H1 (cell line): Measurements from ENCODE around the gene STIMATE. TPM values are rescaled to one million over a fixed set of nuclear protein-coding genes. Genes with fewer than 3 reads are reported as not detected.

Source experiments
- CTCF ChIA-PET: fragments of 300-600 bp; sonication (Branson Sonifier 250); formaldehyde crosslinking; loops from one replicate; lab custom pipeline; 2021; ENCODE audit not compliant: partially characterized antibody; lab: Charles Lee
- POLR2A ChIA-PET: fragments of 300-600 bp; sonication (Branson Sonifier 250); formaldehyde crosslinking; loops from one replicate; lab custom pipeline; 2021; ENCODE audit warnings: inconsistent platforms; ENCODE audit not compliant: partially characterized antibody; lab: Charles Lee
- DNase-seq, 2 experiments: peaks; one replicate each; pipeline versions ENCODE4 v3.0.0 to v3.0.0-alpha.2; 2010 to 2022; ENCODE audit warnings: low spot score in 2 of 2, low read depth in 1 of 2, mixed read lengths in 1 of 2
- FAIRE-seq: peaks from 2 replicates; lab custom pipeline; 2011; peaks lifted over from hg19 to GRCh38; lab: Jason Lieb, UNC
- H2AFZ ChIP-seq: 2 replicates; pipeline ENCODE4 v1.8.1; 2012; ENCODE audit warnings: low read length, inconsistent platforms
- H2AK5ac ChIP-seq: 2 replicates; pipeline ENCODE4 v1.6.1; 2013; ENCODE audit warnings: low read depth, low read length
- H2BK120ac ChIP-seq: replicated peaks from 2 replicates; pipeline ENCODE3; 2013; ENCODE audit warnings: low read depth, low read length, inconsistent platforms
- H2BK12ac ChIP-seq: 2 replicates; pipeline ENCODE4 v1.6.1; 2013; ENCODE audit warnings: low read depth, low read length
- H2BK15ac ChIP-seq: 2 replicates; pipeline ENCODE4 v1.6.1; 2013; ENCODE audit warnings: low read length
- H2BK20ac ChIP-seq: 2 replicates; pipeline ENCODE4 v1.6.1; 2013; ENCODE audit warnings: low read length
- H2BK5ac ChIP-seq: 2 replicates; pipeline ENCODE4 v1.6.1; 2013; ENCODE audit warnings: low read depth, low read length
- H3K14ac ChIP-seq: 2 replicates; pipeline ENCODE4 v1.6.1; 2013; ENCODE audit warnings: inconsistent platforms; ENCODE audit not compliant: insufficient read length
- H3K18ac ChIP-seq: 2 replicates; pipeline ENCODE4 v1.6.1; 2013; ENCODE audit warnings: low read length; ENCODE audit errors: extremely low read depth
- H3K23ac ChIP-seq: 2 replicates; pipeline ENCODE4 v1.6.1; 2013; ENCODE audit warnings: inconsistent platforms; ENCODE audit not compliant: insufficient read length
- H3K23me2 ChIP-seq: 2 replicates; pipeline ENCODE4 v1.6.1; 2013; ENCODE audit warnings: low read depth, low read length
- H3K27ac ChIP-seq: 2 replicates; pipeline ENCODE4 v1.6.1; 2011; ENCODE audit warnings: low read depth, low read length, inconsistent platforms
- H3K27me3 ChIP-seq, 4 experiments: replicated peaks in 1 of 4; 1 replicate in 1 of 4; 2 replicates in 3 of 4; pipeline versions ENCODE4 v1.6.1 to v1.8.1; 2011 to 2013; ENCODE audit warnings: low read length in 3 of 4, mild to moderate bottlenecking in 3 of 4, inconsistent platforms in 2 of 4, mixed read lengths in 2 of 4, moderate library complexity in 1 of 4; ENCODE audit not compliant: control insufficient read depth in 3 of 4, insufficient read depth in 3 of 4; ENCODE audit errors: extremely low read depth in 1 of 4
- H3K36me3 ChIP-seq, 4 experiments: 2 replicates each; pipeline versions ENCODE4 v1.6.1 to v1.8.1; 2011 to 2013; ENCODE audit warnings: mild to moderate bottlenecking in 4 of 4, low read length in 3 of 4, moderate library complexity in 2 of 4, control low read depth in 1 of 4, inconsistent platforms in 1 of 4; ENCODE audit not compliant: insufficient read depth in 4 of 4, control insufficient read depth in 2 of 4
- H3K4ac ChIP-seq: replicated peaks from 2 replicates; pipeline ENCODE3; 2013; ENCODE audit warnings: low read length, low read depth, mixed read lengths, inconsistent platforms; ENCODE audit not compliant: insufficient read length
- H3K4me1 ChIP-seq, 4 experiments: replicated peaks in 1 of 4; 1 replicate in 1 of 4; 2 replicates in 3 of 4; pipeline versions ENCODE4 v1.6.1 to v1.8.1; 2011 to 2013; ENCODE audit warnings: low read length in 3 of 4, inconsistent platforms in 2 of 4, mixed read lengths in 1 of 4; ENCODE audit not compliant: insufficient read depth in 4 of 4, control insufficient read depth in 3 of 4
- H3K4me2 ChIP-seq, 2 experiments: 2 replicates each; pipeline versions ENCODE4 v1.6.1 to v1.8.1; 2011 to 2013; ENCODE audit warnings: low read depth in 2 of 2, low read length in 2 of 2, control low read depth in 1 of 2, inconsistent platforms in 1 of 2, mild to moderate bottlenecking in 1 of 2; ENCODE audit not compliant: insufficient read depth in 1 of 2
- H3K4me3 ChIP-seq, 4 experiments: fragments of 200-600, 300-600 bp in 1 of 4; sonication (generic), shearing (Covaris generic), sonication (Bioruptor Twin) in 1 of 4; 2 replicates each; pipeline versions ENCODE4 v1.5.1 to v1.8.1; 2011 to 2016; ENCODE audit warnings: low read length in 4 of 4, low read depth in 3 of 4, control low read depth in 2 of 4, inconsistent platforms in 2 of 4, mild to moderate bottlenecking in 2 of 4, mixed read lengths in 1 of 4, moderate library complexity in 1 of 4; ENCODE audit not compliant: insufficient read depth in 2 of 4; ENCODE audit errors: extremely low read depth in 1 of 4
- H3K56ac ChIP-seq: replicated peaks from 2 replicates; pipeline ENCODE3; 2013; ENCODE audit warnings: low read depth, mild to moderate bottlenecking, mixed read lengths, low read length, inconsistent platforms; ENCODE audit not compliant: insufficient read length
- H3K79me1 ChIP-seq: 2 replicates; pipeline ENCODE4 v1.6.1; 2013; ENCODE audit warnings: low read depth, low read length, control low read depth
- H3K79me2 ChIP-seq, 2 experiments: 2 replicates each; pipeline versions ENCODE4 v1.6.1 to v1.8.1; 2012 to 2013; ENCODE audit warnings: low read length in 2 of 2, mild to moderate bottlenecking in 2 of 2, inconsistent platforms in 1 of 2; ENCODE audit not compliant: insufficient read depth in 2 of 2, control insufficient read depth in 1 of 2
- H3K9ac ChIP-seq, 4 experiments: replicated peaks in 1 of 4; 1 replicate in 1 of 4; 2 replicates in 3 of 4; pipeline versions ENCODE4 v1.6.1 to v1.8.1; 2011 to 2013; ENCODE audit warnings: low read depth in 3 of 4, low read length in 3 of 4, control low read depth in 2 of 4, mild to moderate bottlenecking in 2 of 4, moderate library complexity in 2 of 4, inconsistent platforms in 1 of 4; ENCODE audit errors: extremely low read depth in 1 of 4
- H3K9me3 ChIP-seq, 2 experiments: 2 replicates each; pipeline versions ENCODE4 v1.6.1 to v1.8.1; 2012 to 2013; ENCODE audit warnings: mild to moderate bottlenecking in 2 of 2, moderate library complexity in 2 of 2, control low read depth in 1 of 2, inconsistent platforms in 1 of 2, low read depth in 1 of 2, low read length in 1 of 2, mixed read lengths in 1 of 2; ENCODE audit not compliant: insufficient read depth in 2 of 2
- H4K20me1 ChIP-seq, 2 experiments: replicated peaks in 1 of 2; 2 replicates each; pipeline versions ENCODE3 to v1.8.1; 2011 to 2013; ENCODE audit warnings: inconsistent platforms in 2 of 2, low read length in 2 of 2, mild to moderate bottlenecking in 1 of 2; ENCODE audit not compliant: insufficient read depth in 2 of 2, control insufficient read depth in 1 of 2
- H4K5ac ChIP-seq: 2 replicates; pipeline ENCODE4 v1.6.1; 2013; ENCODE audit warnings: low read length, low read depth, mixed read lengths, inconsistent platforms; ENCODE audit not compliant: insufficient read length
- H4K8ac ChIP-seq: 2 replicates; pipeline ENCODE4 v1.8.0; 2013; ENCODE audit warnings: mild to moderate bottlenecking, moderate library complexity, low read length, inconsistent platforms; ENCODE audit not compliant: insufficient read depth; ENCODE audit errors: extremely low read depth
- H4K91ac ChIP-seq: replicated peaks from 2 replicates; pipeline ENCODE3; 2013; ENCODE audit warnings: low read length, mixed read lengths, inconsistent platforms; ENCODE audit not compliant: insufficient read length
- JUND ChIP-seq: IDR thresholded peaks from 2 replicates; pipeline ENCODE4 v1.6.1; 2011; ENCODE audit warnings: mild to moderate bottlenecking, improper control_type of control experiment, low read length
- WGBS, 2 experiments: shearing (Covaris generic) in 1 of 2; methylation state at CpG; one replicate each; pipeline versions ENCODE4 v1.1.6 to v1.1.7; 2013 to 2015; ENCODE audit warnings: low lambda C conversion rate in 2 of 2, mixed read lengths in 2 of 2, inconsistent platforms in 1 of 2, low coverage in 1 of 2, missing lambda C conversion rate in 1 of 2; ENCODE audit not compliant: insufficient replicate concordance in 2 of 2, insufficient coverage in 1 of 2, insufficient read length in 1 of 2; ENCODE audit errors: extremely low coverage in 1 of 2, missing lambda C conversion rate in 1 of 2; 5-methylcytosine and 5-hydroxymethylcytosine counted together
- polyA plus RNA-seq, 7 experiments: library from polyadenylated mRNA; depleted of rRNA in 3 of 7; stranded (reverse) in 5 of 7; unstranded in 2 of 7; fragments of >200 nt in 5 of 7; fragments of 200-250 nt in 2 of 7; gene quantifications; 1 replicate in 5 of 7; 2 replicates in 1 of 7; 4 replicates in 1 of 7; pipeline versions ENCODE4 v1.2.1 to v1.2.3, GENCODE V29; 2011 to 2013; ENCODE audit warnings: missing spikeins in 2 of 7, mixed read lengths in 2 of 7
- total RNA-seq: library from RNA; stranded (reverse); fragmentation: NEBNext Ultra II Directional; extraction: Animal tissue kit (Norgen Biotek cat#: 25700); gene quantifications from 2 replicates; pipeline ENCODE4 v1.2.1, GENCODE V29; 2021
- TF ChIP-seq, protein P1 (sequence below), 3 experiments: IDR thresholded peaks; 1 replicate in 2 of 3; 2 replicates in 1 of 3; pipeline versions ENCODE4 v1.5.1 to v1.6.1; 2011; ENCODE audit warnings: low read length in 3 of 3, mild to moderate bottlenecking in 3 of 3, inconsistent platforms in 2 of 3, low read depth in 1 of 3, moderate library complexity in 1 of 3; ENCODE audit not compliant: insufficient read depth in 1 of 3; ENCODE audit errors: control extremely low read depth in 1 of 3

The STIMATE gene
- total and polyA plus RNA-seq, 2 of the 8 experiments (the other 6 are each of a cell fraction or from before 2014, with no cell fraction given): 17.5 to 22.1 TPM

DNA sequence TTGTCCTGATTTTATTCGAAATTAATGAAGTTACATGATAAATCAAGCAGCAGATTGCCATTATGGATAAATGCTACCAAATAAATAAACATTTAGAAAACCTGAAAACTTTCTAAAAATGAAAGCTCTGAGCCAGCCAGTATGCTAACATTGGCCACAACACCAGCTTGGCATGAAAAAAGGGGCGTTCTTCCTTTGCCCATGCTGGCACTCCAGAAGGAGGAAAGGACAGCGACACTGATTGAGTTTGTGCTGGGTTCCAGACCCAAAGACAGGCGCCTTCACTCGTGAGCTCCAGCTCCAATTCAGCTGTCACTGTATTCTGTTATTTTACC lies 5.1 kb downstream of the STIMATE start:
- Histone ChIP-seq H3K4me2 (no peak overlapping the region), H3K23ac (no peak overlapping the region), H4K20me1 (peaks cover 1 to 9% of the 10 kb centered on the region in 2 experiments), H3K79me1 (0 out of 2 replicates have a peak, but pooled peaks cover 2% of the 10 kb centered on the region), H3K27me3 (no peaks in the 10 kb centered on the region), H3K36me3 (0 out of 8 replicates have a peak, but pooled peaks cover 0 to 2% (median 0%) of the 10 kb centered on the region in 4 experiments), H3K56ac (no peak overlapping the region), H3K4ac (no peak overlapping the region), H2BK5ac (no peak overlapping the region), H2AK5ac (no peak overlapping the region), H4K5ac (no peak overlapping the region), H3K18ac (no peak overlapping the region), H3K4me3 (no peak overlapping the region), H2AFZ (no peak overlapping the region), H3K23me2 (peaks cover 6% of the 10 kb centered on the region), H2BK12ac (no peak overlapping the region), H3K9me3 (no peaks in the 10 kb centered on the region), H3K4me1 (peaks cover 0 to 3% (median 1%) of the 10 kb centered on the region in 4 experiments; a peak in 2 of 7 replicates), H2BK20ac (no peak overlapping the region), H3K14ac (no peak overlapping the region), H2BK120ac (no peak overlapping the region), H4K8ac (no peak overlapping the region), H3K27ac (no peak overlapping the region), H4K91ac (no peak overlapping the region), H3K79me2 (peaks cover 0 to 37% of the 10 kb centered on the region in 2 experiments; a peak in 2 of 4 replicates), H2BK15ac (no peak overlapping the region), H3K9ac (no peak overlapping the region)
- CTCF ChIA-PET: interaction anchor here (1.0 to 2.3 kb wide), 4 partner anchors 11 to 44 kb away, joined by 3 to 11 read pairs (median 6); no protein-coding TSS in a partner anchor
- DNase-seq (no peak), FAIRE-seq (no peak)
- TF ChIP-seq, protein P1, sequence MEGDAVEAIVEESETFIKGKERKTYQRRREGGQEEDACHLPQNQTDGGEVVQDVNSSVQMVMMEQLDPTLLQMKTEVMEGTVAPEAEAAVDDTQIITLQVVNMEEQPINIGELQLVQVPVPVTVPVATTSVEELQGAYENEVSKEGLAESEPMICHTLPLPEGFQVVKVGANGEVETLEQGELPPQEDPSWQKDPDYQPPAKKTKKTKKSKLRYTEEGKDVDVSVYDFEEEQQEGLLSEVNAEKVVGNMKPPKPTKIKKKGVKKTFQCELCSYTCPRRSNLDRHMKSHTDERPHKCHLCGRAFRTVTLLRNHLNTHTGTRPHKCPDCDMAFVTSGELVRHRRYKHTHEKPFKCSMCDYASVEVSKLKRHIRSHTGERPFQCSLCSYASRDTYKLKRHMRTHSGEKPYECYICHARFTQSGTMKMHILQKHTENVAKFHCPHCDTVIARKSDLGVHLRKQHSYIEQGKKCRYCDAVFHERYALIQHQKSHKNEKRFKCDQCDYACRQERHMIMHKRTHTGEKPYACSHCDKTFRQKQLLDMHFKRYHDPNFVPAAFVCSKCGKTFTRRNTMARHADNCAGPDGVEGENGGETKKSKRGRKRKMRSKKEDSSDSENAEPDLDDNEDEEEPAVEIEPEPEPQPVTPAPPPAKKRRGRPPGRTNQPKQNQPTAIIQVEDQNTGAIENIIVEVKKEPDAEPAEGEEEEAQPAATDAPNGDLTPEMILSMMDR (IDR thresholded peaks at IDR 0.05; ENCODE audit: control extremely low read depth in 1 of 3, insufficient read depth in 1 of 3, low read depth in 1 of 3, low read length in 3 of 3): peak in 1 of 3 experiments; percentile 6; a peak in 1 of 4 replicates
- no peak for TF ChIP-seq JUND
- 91% methylated on average over 5 of the region's 5 CpGs; no CpG with 5 or more reads in 1 of the 2 experiments for WGBS, 2 experiments
- POLR2A ChIA-PET: no interaction called here
